CD14-positive monocyte (primary cell): ENCODE measurements around the gene EEPD1. TPM values are rescaled to one million over a fixed set of nuclear protein-coding genes. Genes with fewer than 3 reads are reported as not detected.

ENCODE experiments used
- DNase-seq, 3 donors: peaks; one replicate each; pipeline ENCODE4 v3.0.0-alpha.2; 2011 to 2022
- H2AFZ ChIP-seq: 2 replicates; pipeline ENCODE4 v1.6.0; 2012; ENCODE audit warnings: mild to moderate bottlenecking, low read depth, low read length, inconsistent platforms; ENCODE audit not compliant: insufficient read depth, poor library complexity, severe bottlenecking
- H3K27ac ChIP-seq, 2 donors: 1 replicate in 1 of 2; 2 replicates in 1 of 2; pipeline ENCODE4 v1.5.1; 2012 to 2013; ENCODE audit warnings: low read length in 2 of 2, control low read depth in 1 of 2, inconsistent platforms in 1 of 2, low read depth in 1 of 2, mild to moderate bottlenecking in 1 of 2
- H3K27me3 ChIP-seq, 2 donors: one replicate each; pipeline versions ENCODE4 v1.6.0 to v1.6.1; 2011 to 2013; ENCODE audit warnings: low read length in 2 of 2; ENCODE audit not compliant: control insufficient read depth in 2 of 2, insufficient read depth in 2 of 2
- H3K36me3 ChIP-seq, 2 donors: replicated peaks in 1 of 2; 1 replicate in 1 of 2; 2 replicates in 1 of 2; pipeline versions ENCODE4 v1.5.1 to v1.6.1; 2012 to 2013; ENCODE audit warnings: low read length in 2 of 2, control low read depth in 1 of 2, inconsistent platforms in 1 of 2, mild to moderate bottlenecking in 1 of 2; ENCODE audit not compliant: insufficient read depth in 2 of 2, control insufficient read depth in 1 of 2
- H3K4me1 ChIP-seq, 2 donors: 1 replicate in 1 of 2; 2 replicates in 1 of 2; pipeline versions ENCODE4 v1.5.1 to v1.6.1; 2012 to 2013; ENCODE audit warnings: low read length in 2 of 2, control low read depth in 1 of 2, inconsistent platforms in 1 of 2, mild to moderate bottlenecking in 1 of 2, moderate library complexity in 1 of 2; ENCODE audit not compliant: insufficient read depth in 2 of 2, control insufficient read depth in 1 of 2
- H3K4me2 ChIP-seq: replicated peaks from 2 replicates; pipeline ENCODE3; 2012; ENCODE audit warnings: low read length, moderate library complexity, mild to moderate bottlenecking; ENCODE audit not compliant: poor library complexity, severe bottlenecking; ENCODE audit errors: extremely low read depth
- H3K4me3 ChIP-seq, 3 experiments: fragments of 200-600 bp in 1 of 3; sonication (generic) in 1 of 3; replicated peaks in 1 of 3; 1 replicate in 2 of 3; 2 replicates in 1 of 3; pipeline ENCODE4 v1.5.1; 2011 to 2013; ENCODE audit warnings: low read length in 3 of 3, mild to moderate bottlenecking in 3 of 3, control low read depth in 2 of 3, low read depth in 2 of 3, inconsistent platforms in 1 of 3, moderate library complexity in 1 of 3
- H3K79me2 ChIP-seq: 2 replicates; pipeline ENCODE4 v1.6.0; 2012; ENCODE audit warnings: mild to moderate bottlenecking, control low read depth, inconsistent platforms, low read length, moderate library complexity; ENCODE audit not compliant: insufficient read depth
- H3K9ac ChIP-seq: 2 replicates; pipeline ENCODE4 v1.6.0; 2017; ENCODE audit warnings: low read length, mild to moderate bottlenecking; ENCODE audit not compliant: insufficient read depth, poor library complexity, severe bottlenecking
- H3K9me3 ChIP-seq, 2 donors: replicated peaks in 1 of 2; 1 replicate in 1 of 2; 2 replicates in 1 of 2; pipeline versions ENCODE4 v1.5.1 to v1.6.1; 2012 to 2013; ENCODE audit warnings: low read length in 2 of 2, control low read depth in 1 of 2; ENCODE audit not compliant: control insufficient read depth in 1 of 2, insufficient read depth in 1 of 2
- H4K20me1 ChIP-seq: 2 replicates; pipeline ENCODE4 v1.6.0; 2012; ENCODE audit warnings: mild to moderate bottlenecking, low read length, control low read depth, moderate library complexity; ENCODE audit not compliant: insufficient read depth
- H3K27ac Mint-ChIP-seq, 7 donors: one replicate each; pipeline ENCODE4 v1.8.0; 2020; ENCODE audit warnings: mild to moderate bottlenecking in 7 of 7, mixed read lengths in 7 of 7, moderate library complexity in 6 of 7, inconsistent platforms in 2 of 7
- H3K27me3 Mint-ChIP-seq, 3 donors: one replicate each; pipeline ENCODE4 v1.8.0; 2021 to 2022; ENCODE audit warnings: low read depth in 3 of 3, mild to moderate bottlenecking in 3 of 3, mixed read lengths in 3 of 3, moderate library complexity in 3 of 3, inconsistent platforms in 1 of 3
- H3K36me3 Mint-ChIP-seq, 2 donors: one replicate each; pipeline ENCODE4 v1.8.0; 2020; ENCODE audit warnings: mixed read lengths in 2 of 2, inconsistent platforms in 1 of 2, mild to moderate bottlenecking in 1 of 2
- H3K4me1 Mint-ChIP-seq: one replicate; pipeline ENCODE4 v1.8.0; 2020; ENCODE audit warnings: mild to moderate bottlenecking, mixed read lengths
- H3K4me3 Mint-ChIP-seq, 2 donors: one replicate each; pipeline ENCODE4 v1.8.0; 2020; ENCODE audit warnings: mild to moderate bottlenecking in 2 of 2, mixed read lengths in 2 of 2, moderate library complexity in 1 of 2
- H3K9me3 Mint-ChIP-seq, 7 donors: one replicate each; pipeline ENCODE4 v1.8.0; 2020 to 2022; ENCODE audit warnings: mixed read lengths in 7 of 7, mild to moderate bottlenecking in 6 of 7, moderate library complexity in 6 of 7, inconsistent platforms in 2 of 7
- CTCF ChIP-seq: fragments of 200-600 bp; IDR thresholded peaks from one replicate; pipeline ENCODE4 v1.8.0; 2022; ENCODE audit warnings: antibody characterized with exemption, mild to moderate bottlenecking
- WGBS: methylation state at CpG from one replicate; pipeline ENCODE4 v1.1.5; 2013; ENCODE audit warnings: missing lambda C conversion rate; ENCODE audit not compliant: insufficient coverage; 5-methylcytosine and 5-hydroxymethylcytosine counted together
- intact Hi-C, 2 donors: fragments of 100-400 bp; cut with micrococcal nuclease; formaldehyde crosslinking; loops; one replicate each; pipeline versions ENCODE4 v1.15.0 to v1.15.1; 2023
- polyA plus RNA-seq, 3 donors: library from polyadenylated mRNA; depleted of rRNA in 1 of 3; unstranded in 2 of 3; stranded (reverse) in 1 of 3; fragments of 300-500 nt in 2 of 3; fragments of >200 nt in 1 of 3; fragmentation: Illumina TruSeq in 2 of 3; gene quantifications; 1 replicate in 2 of 3; 2 replicates in 1 of 3; pipeline ENCODE4 v1.2.3, GENCODE V29; 2012 to 2021

The EEPD1 gene
- polyA plus RNA-seq, 3 donors, result 8.6 to 14.4 (median 12.6) TPM

GRCh38 chr7:36176697-36177096 is 23.6 kb downstream of the EEPD1 start:
- intact Hi-C loops, result no loop called here
- Histone ChIP-seq H3K4me2 (no peak overlapping the region), H3K79me2 (peaks cover 8% of the 10 kb centered on the region), H4K20me1 (no peaks in the 10 kb centered on the region), H3K27ac (peak overlapping the region in 1 of 2 donors; percentile 90), H3K4me1 (peaks cover 38 to 73% of the 10 kb centered on the region in 2 donors), H3K4me3 (no peak overlapping the region), H3K36me3 (no peaks in the 10 kb centered on the region), H3K9me3 (no peaks in the 10 kb centered on the region), H3K9ac (no peak overlapping the region), H3K27me3 (no peaks in the 10 kb centered on the region), H2AFZ (no peak overlapping the region)
- H3K4me1 Mint-ChIP-seq, result peaks cover 70% of the 10 kb centered on the region
- peaks cover 11 to 18% of the 10 kb centered on the region in 2 donors for H3K36me3 Mint-ChIP-seq
- H3K27me3 Mint-ChIP-seq, result peaks cover 0 to 4% (median 0%) of the 10 kb centered on the region in 3 donors
- TF ChIP-seq CTCF, result no peak
- H3K27ac Mint-ChIP-seq, result peak overlapping the region in 5 of 7 donors; percentile 37 to 95 (median 91)
- H3K9me3 Mint-ChIP-seq, result peaks cover 0 to 4% (median 0%) of the 10 kb centered on the region in 7 donors
- DNase-seq, result no peak
- no CpG with 5 or more reads among the region's 4 CpGs for WGBS
- H3K4me3 Mint-ChIP-seq, result no peak overlapping the region

GRCh38 chr7:36180121-36180520 is 27.1 kb downstream of the EEPD1 start:
- Histone ChIP-seq H3K4me1 (peaks cover 37 to 55% of the 10 kb centered on the region in 2 donors), H3K9ac (peak overlapping the region; percentile 18), H4K20me1 (no peaks in the 10 kb centered on the region), H3K36me3 (no peaks in the 10 kb centered on the region), H3K27ac (peak overlapping the region in 1 of 2 donors; percentile 9), H2AFZ (no peak overlapping the region), H3K4me2 (peak overlapping the region; percentile 29), H3K4me3 (no peak overlapping the region), H3K27me3 (no peaks in the 10 kb centered on the region), H3K9me3 (no peaks in the 10 kb centered on the region), H3K79me2 (peaks cover 4% of the 10 kb centered on the region)
- H3K4me1 Mint-ChIP-seq, result peaks cover 68% of the 10 kb centered on the region
- H3K4me3 Mint-ChIP-seq, result peak overlapping the region in 1 of 2 donors; percentile 55
- intact Hi-C loops, result no loop called here
- H3K36me3 Mint-ChIP-seq, result peaks cover 9 to 17% of the 10 kb centered on the region in 2 donors
- 74% methylated on average over 4 of the region's 5 CpGs for WGBS
- no peak for TF ChIP-seq CTCF
- peaks cover 0 to 3% (median 0%) of the 10 kb centered on the region in 3 donors for H3K27me3 Mint-ChIP-seq
- DNase-seq, result no peak
- peaks cover 0 to 2% (median 0%) of the 10 kb centered on the region in 7 donors for H3K9me3 Mint-ChIP-seq
- peak overlapping the region in 6 of 7 donors; percentile 28 to 74 (median 46) for H3K27ac Mint-ChIP-seq
